ENCODE results near the gene MARCHF6.

DNA sequence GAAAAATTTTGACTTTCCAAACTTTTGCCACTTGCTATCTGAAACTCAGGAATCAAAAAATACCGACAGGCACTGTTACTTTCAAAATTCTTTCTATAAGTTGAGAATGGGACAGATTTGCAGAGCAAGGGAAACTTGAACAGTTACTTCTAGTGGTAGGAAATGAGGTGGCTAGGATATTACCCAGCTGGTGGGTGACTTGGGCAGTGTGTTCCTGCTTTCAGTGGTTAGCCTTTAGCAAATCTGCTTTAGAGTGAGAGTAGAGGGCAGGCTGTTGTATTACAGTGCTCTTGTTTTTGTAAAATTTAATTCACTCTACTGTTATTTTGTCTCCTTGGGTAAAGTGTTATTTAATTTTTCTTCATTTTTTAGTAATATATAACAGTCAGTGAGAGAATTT is 48.0 kb downstream of the MARCHF6 start:
- TF ChIP-seq EZH2 (IDR thresholded peaks at IDR 0.05; ENCODE audit: insufficient read depth, poor library complexity, severe bottlenecking) (no peak), EZH2phosphoT487 (IDR thresholded peaks at IDR 0.05; ENCODE audit: insufficient read depth, low read depth) (no peak)
